ENCODE measurements around the gene TRNP1. TPM values are rescaled to one million over a fixed set of nuclear protein-coding genes. Genes with fewer than 3 reads are reported as not detected.

Gene TRNP1
- polyA plus RNA-seq, 1 donor (not counting 4 experiments of a cell fraction or from before 2014, with no cell fraction given) = 164 TPM

- DNase-seq (ENCODE audit: low read depth, low spot score) (no peak), FAIRE-seq (no peak)
- H4K20me1 ChIP-seq (ENCODE audit: control insufficient read depth, extremely low read depth, insufficient read depth, low read length) = peaks cover 6% of the 10 kb centered on the region
- no peaks in the 10 kb centered on the region for H3K27me3 ChIP-seq (ENCODE audit: control insufficient read depth, extremely low read depth, insufficient read depth, low read length)
- no peak overlapping the region for H3K4me2 ChIP-seq (ENCODE audit: control insufficient read depth, extremely low read depth, insufficient read depth, low read depth, low read length)
- H3K4me3 ChIP-seq (ENCODE audit: control insufficient read depth in 2 of 3, extremely low read depth in 1 of 3, insufficient read depth in 2 of 3, low read depth in 1 of 3, low read length in 3 of 3) = no peak overlapping the region
- TF ChIP-seq EZH2 (IDR thresholded peaks at IDR 0.05; ENCODE audit: low read length) (no peak), CTCF (optimal IDR thresholded peaks at IDR 0.05 in 1 of 3, IDR thresholded peaks at IDR 0.05 in 1 of 3, conservative IDR thresholded peaks at IDR 0.05 in 1 of 3; ENCODE audit: extremely low read depth in 1 of 3, insufficient read depth in 2 of 3, low read length in 3 of 3) (no peak)
- H3K79me2 ChIP-seq (ENCODE audit: control insufficient read depth, insufficient read depth, low read length) = peaks cover 21% of the 10 kb centered on the region
- no peak overlapping the region for H3K9ac ChIP-seq (ENCODE audit: control insufficient read depth, extremely low read depth, insufficient read depth, low read length)
- no peaks in the 10 kb centered on the region for H3K9me3 ChIP-seq (ENCODE audit: control insufficient read depth, low read depth, low read length)
- no peak overlapping the region for H3K27ac ChIP-seq (ENCODE audit: control insufficient read depth, insufficient read depth, low read length)
- peaks cover 3% of the 10 kb centered on the region for H3K9me1 ChIP-seq (ENCODE audit: control insufficient read depth, extremely low read depth, insufficient read depth, low read length)
- dilution Hi-C loops (cut with MboI; ENCODE audit: extremely low pct_ligation_motif_present, low sequenced_read_pairs) = no loop called here
- H3K36me3 ChIP-seq (ENCODE audit: control insufficient read depth in 2 of 2, extremely low read depth in 1 of 2, insufficient read depth in 2 of 2, low read length in 2 of 2) = no peaks in the 10 kb centered on the region
- no peak overlapping the region for H2AFZ ChIP-seq (ENCODE audit: control insufficient read depth, low read length)
- H3K4me1 ChIP-seq (ENCODE audit: control insufficient read depth, extremely low read depth, insufficient read depth, low read length) = peaks cover 9% of the 10 kb centered on the region
These were observed 21.8 kb downstream of the TRNP1 start for GRCh38 chr1:27015260-27015659.

- Histone ChIP-seq H3K36me3 (ENCODE audit: control insufficient read depth in 2 of 2, extremely low read depth in 1 of 2, insufficient read depth in 2 of 2, low read length in 2 of 2) (no peaks in the 10 kb centered on the region), H3K27ac (ENCODE audit: control insufficient read depth, insufficient read depth, low read length) (no peak overlapping the region), H3K9ac (ENCODE audit: control insufficient read depth, extremely low read depth, insufficient read depth, low read length) (no peak overlapping the region), H3K27me3 (ENCODE audit: control insufficient read depth, extremely low read depth, insufficient read depth, low read length) (no peaks in the 10 kb centered on the region), H4K20me1 (ENCODE audit: control insufficient read depth, extremely low read depth, insufficient read depth, low read length) (no peaks in the 10 kb centered on the region), H3K9me1 (ENCODE audit: control insufficient read depth, extremely low read depth, insufficient read depth, low read length) (no peaks in the 10 kb centered on the region), H3K9me3 (ENCODE audit: control insufficient read depth, low read depth, low read length) (no peaks in the 10 kb centered on the region), H3K4me1 (ENCODE audit: control insufficient read depth, extremely low read depth, insufficient read depth, low read length) (peaks cover 2% of the 10 kb centered on the region), H2AFZ (ENCODE audit: control insufficient read depth, low read length) (no peak overlapping the region), H3K4me3 (ENCODE audit: control insufficient read depth in 2 of 3, extremely low read depth in 1 of 3, insufficient read depth in 2 of 3, low read depth in 1 of 3, low read length in 3 of 3) (no peak overlapping the region), H3K79me2 (ENCODE audit: control insufficient read depth, insufficient read depth, low read length) (peaks cover 12% of the 10 kb centered on the region), H3K4me2 (ENCODE audit: control insufficient read depth, extremely low read depth, insufficient read depth, low read depth, low read length) (no peak overlapping the region)
- FAIRE-seq = no peak
- DNase-seq (ENCODE audit: low read depth, low spot score) = no peak
- TF ChIP-seq CTCF (optimal IDR thresholded peaks at IDR 0.05 in 1 of 3, IDR thresholded peaks at IDR 0.05 in 1 of 3, conservative IDR thresholded peaks at IDR 0.05 in 1 of 3; ENCODE audit: extremely low read depth in 1 of 3, insufficient read depth in 2 of 3, low read length in 3 of 3) = no peak
- TF ChIP-seq EZH2 (IDR thresholded peaks at IDR 0.05; ENCODE audit: low read length) = no peak
- dilution Hi-C loops (cut with MboI; ENCODE audit: extremely low pct_ligation_motif_present, low sequenced_read_pairs) = no loop called here
These were observed 22.9 kb downstream of the TRNP1 start for GRCh38 chr1:27016376-27016775.

All from keratinocyte (primary cell).